Measurements from ENCODE around the gene MCRS1. TPM values are rescaled to one million over a fixed set of nuclear protein-coding genes. Genes with fewer than 3 reads are reported as not detected.
A peak's percentile ranks its signal among the peaks of the same experiment; 100 is the strongest.
"Not testable (repeated sequence)": the region's sequence is repeated elsewhere in the genome, so short reads cannot be mapped to it uniquely, and the experiment has no call there.

Gene MCRS1
- polyA plus RNA-seq, 2 donors, result 40.0 to 45.0 TPM

DNA sequence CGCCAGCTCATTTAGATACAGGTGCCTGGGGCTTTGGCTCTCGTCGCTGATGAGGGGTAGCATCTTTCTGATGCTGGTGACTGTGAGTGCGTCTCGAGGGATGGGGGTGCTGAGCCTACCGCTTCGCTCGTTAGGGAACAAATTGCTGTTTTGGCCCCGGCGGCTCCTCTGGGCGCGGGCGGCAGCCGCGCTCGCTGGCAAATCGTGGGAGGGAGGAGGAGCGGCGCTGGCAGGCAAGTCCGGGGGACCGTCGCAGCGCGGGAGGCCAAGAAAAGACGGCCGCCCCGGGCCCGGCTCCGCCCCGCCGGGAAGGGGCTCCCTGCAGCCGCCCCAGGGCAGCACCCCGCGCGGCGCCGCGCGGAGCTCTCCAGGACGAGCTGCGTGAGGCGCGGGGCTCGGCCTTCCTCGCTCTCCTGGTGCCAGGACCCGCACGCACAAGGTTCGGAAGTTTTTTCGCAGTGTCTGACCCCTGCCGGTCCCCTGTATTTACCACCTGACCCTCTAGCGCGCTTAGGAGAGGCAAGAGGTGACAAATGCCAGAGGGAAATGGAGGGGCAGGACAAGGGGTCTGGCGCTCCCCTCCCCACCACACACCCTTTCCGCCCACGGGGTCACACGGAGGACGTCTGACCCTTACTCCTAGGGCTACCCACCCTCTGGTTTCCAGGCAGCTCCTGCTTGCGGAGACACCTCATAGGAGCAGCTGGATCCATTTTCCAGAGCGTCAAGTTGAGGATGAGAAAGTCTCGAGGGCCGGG, 30.0 kb downstream of the MCRS1 start:
- Histone ChIP-seq H3K4me1 (ENCODE audit: control insufficient read depth in 2 of 2, insufficient read depth in 2 of 2, low read length in 1 of 2) (peaks cover 3 to 9% of the 10 kb centered on the region in 2 donors), H3K9me3 (ENCODE audit: control insufficient read depth in 2 of 2, insufficient read depth in 1 of 2, low read depth in 1 of 2, low read length in 1 of 2) (no peaks in the 10 kb centered on the region), H3K27me3 (ENCODE audit: control insufficient read depth in 1 of 2, insufficient read depth in 2 of 2, low read length in 2 of 2) (peaks cover 0 to 5% of the 10 kb centered on the region in 2 donors), H3K36me3 (ENCODE audit: control insufficient read depth in 2 of 2, insufficient read depth in 2 of 2, low read length in 1 of 2) (no peaks in the 10 kb centered on the region), H3K27ac (ENCODE audit: low read depth in 2 of 2, low read length in 1 of 2) (no peak overlapping the region), H3K4me3 (ENCODE audit: low read depth in 1 of 2, low read length in 2 of 2) (peak overlapping the region; percentile 13 to 48)
- 0 to 1% methylated on average over 50 to 61 of the region's 61 CpGs for WGBS, 2 donors

DNA sequence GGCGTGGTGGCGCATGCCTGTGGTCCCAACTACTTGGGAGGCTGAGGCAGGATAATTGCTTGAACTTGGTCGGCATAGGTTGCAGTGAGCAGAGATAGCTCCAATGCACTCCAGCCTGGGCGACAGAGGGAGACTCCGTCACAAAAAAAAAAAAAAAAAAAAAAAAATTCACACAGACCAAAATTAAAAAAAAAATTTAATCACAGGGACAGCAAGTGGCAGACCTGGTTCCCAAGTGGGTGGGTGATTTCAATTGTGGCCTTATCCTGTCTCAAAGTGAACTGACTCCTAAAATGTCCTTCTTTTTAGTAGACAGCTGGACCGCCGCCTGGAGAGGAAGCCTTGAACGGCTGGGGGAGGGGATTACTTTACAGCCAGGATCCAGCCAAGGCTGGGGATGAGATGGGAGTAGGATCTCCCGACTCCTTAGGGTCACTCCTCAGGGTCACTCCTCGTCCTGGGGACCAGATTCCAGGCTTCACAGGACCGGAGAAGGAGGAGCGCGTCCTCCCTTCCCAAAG, 30.7 kb downstream of the MCRS1 start:
- peak overlapping the region in 1 of 2 donors; percentile 48 for H3K4me3 ChIP-seq (ENCODE audit: low read depth in 1 of 2, low read length in 2 of 2)
- H3K4me1 ChIP-seq (ENCODE audit: control insufficient read depth in 2 of 2, insufficient read depth in 2 of 2, low read length in 1 of 2), result peaks cover 3 to 9% of the 10 kb centered on the region in 2 donors
- H3K27me3 ChIP-seq (ENCODE audit: control insufficient read depth in 1 of 2, insufficient read depth in 2 of 2, low read length in 2 of 2), result peaks cover 0 to 5% of the 10 kb centered on the region in 2 donors
- no peaks in the 10 kb centered on the region for H3K36me3 ChIP-seq (ENCODE audit: control insufficient read depth in 2 of 2, insufficient read depth in 2 of 2, low read length in 1 of 2)
- WGBS, 2 donors, result 23 to 28% methylated on average over 13 of the region's 13 CpGs
- H3K9me3 ChIP-seq (ENCODE audit: control insufficient read depth in 2 of 2, insufficient read depth in 1 of 2, low read depth in 1 of 2, low read length in 1 of 2), result no peaks in the 10 kb centered on the region
- H3K27ac ChIP-seq (ENCODE audit: low read depth in 2 of 2, low read length in 1 of 2), result no peak overlapping the region

DNA sequence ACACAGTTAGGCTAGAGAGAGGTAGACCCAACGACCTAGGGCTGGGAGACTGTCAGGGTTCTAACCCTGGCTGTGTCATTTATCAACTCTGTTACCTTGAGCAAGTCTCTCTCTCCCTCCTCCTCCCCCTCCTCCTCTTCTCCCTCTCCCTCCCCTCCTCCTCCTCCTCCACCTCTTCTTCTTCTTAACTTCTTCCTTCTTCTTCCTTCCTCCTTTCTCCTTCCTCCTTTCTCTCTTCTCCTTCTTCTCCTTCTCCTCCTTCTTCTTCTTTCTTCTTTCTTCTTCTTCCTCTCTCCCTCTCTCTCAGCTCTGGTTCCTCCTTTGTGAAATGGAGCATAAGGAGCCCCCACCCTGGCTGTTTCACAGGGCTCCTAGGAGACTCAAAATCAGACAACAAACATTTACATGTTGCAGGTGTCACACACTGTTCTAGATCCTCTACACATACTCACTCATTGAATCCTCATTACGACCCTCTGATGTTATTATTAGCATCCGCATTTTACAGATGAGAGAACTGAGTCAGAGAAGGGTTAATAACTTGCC, 31.3 kb downstream of the MCRS1 start:
- Histone ChIP-seq H3K27me3 (ENCODE audit: control insufficient read depth in 1 of 2, insufficient read depth in 2 of 2, low read length in 2 of 2) (peaks cover 0 to 5% of the 10 kb centered on the region in 2 donors), H3K4me3 (ENCODE audit: low read depth in 1 of 2, low read length in 2 of 2) (no peak overlapping the region), H3K9me3 (ENCODE audit: control insufficient read depth in 2 of 2, insufficient read depth in 1 of 2, low read depth in 1 of 2, low read length in 1 of 2) (no peaks in the 10 kb centered on the region), H3K27ac (ENCODE audit: low read depth in 2 of 2, low read length in 1 of 2) (no peak overlapping the region), H3K36me3 (ENCODE audit: control insufficient read depth in 2 of 2, insufficient read depth in 2 of 2, low read length in 1 of 2) (no peaks in the 10 kb centered on the region), H3K4me1 (ENCODE audit: control insufficient read depth in 2 of 2, insufficient read depth in 2 of 2, low read length in 1 of 2) (peaks cover 3 to 9% of the 10 kb centered on the region in 2 donors)
- 46 to 68% methylated on average over 3 of the region's 3 CpGs for WGBS, 2 donors

DNA sequence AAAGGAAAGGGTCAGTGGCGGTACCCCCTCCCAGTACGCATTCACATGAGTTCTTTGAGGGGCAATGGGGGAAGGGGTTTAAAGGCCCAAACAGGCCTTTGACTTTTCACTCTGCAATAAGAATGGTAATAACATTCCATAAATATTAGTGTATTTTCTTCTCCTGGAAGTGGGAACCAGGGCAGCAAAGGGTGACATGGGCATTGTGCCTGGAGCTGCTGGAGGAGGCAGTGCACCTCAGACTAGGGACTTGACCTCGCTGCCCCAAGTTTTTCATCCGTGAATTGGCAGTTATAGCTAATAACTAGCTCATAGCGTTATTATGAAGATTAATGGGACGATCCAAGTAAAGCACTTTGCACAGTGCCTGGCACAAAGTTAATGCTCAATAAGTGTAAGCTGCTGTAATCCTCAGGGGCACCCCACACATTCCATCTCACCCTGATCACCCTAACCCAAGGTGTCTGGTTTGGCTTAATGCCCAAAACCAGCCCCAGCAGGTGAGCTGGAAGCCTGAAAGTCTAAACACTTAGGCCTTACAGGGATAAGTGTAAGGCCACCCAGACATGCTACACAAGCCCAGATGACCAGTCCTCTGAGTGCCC, 31.9 kb downstream of the MCRS1 start:
- Histone ChIP-seq H3K27ac (ENCODE audit: low read depth in 2 of 2, low read length in 1 of 2) (no peak overlapping the region), H3K27me3 (ENCODE audit: control insufficient read depth in 1 of 2, insufficient read depth in 2 of 2, low read length in 2 of 2) (peaks cover 0 to 5% of the 10 kb centered on the region in 2 donors), H3K36me3 (ENCODE audit: control insufficient read depth in 2 of 2, insufficient read depth in 2 of 2, low read length in 1 of 2) (no peaks in the 10 kb centered on the region), H3K9me3 (ENCODE audit: control insufficient read depth in 2 of 2, insufficient read depth in 1 of 2, low read depth in 1 of 2, low read length in 1 of 2) (no peaks in the 10 kb centered on the region), H3K4me1 (ENCODE audit: control insufficient read depth in 2 of 2, insufficient read depth in 2 of 2, low read length in 1 of 2) (peaks cover 3 to 9% of the 10 kb centered on the region in 2 donors), H3K4me3 (ENCODE audit: low read depth in 1 of 2, low read length in 2 of 2) (no peak overlapping the region)
- WGBS, 2 donors, result 75 to 78% methylated on average over 6 of the region's 6 CpGs

DNA sequence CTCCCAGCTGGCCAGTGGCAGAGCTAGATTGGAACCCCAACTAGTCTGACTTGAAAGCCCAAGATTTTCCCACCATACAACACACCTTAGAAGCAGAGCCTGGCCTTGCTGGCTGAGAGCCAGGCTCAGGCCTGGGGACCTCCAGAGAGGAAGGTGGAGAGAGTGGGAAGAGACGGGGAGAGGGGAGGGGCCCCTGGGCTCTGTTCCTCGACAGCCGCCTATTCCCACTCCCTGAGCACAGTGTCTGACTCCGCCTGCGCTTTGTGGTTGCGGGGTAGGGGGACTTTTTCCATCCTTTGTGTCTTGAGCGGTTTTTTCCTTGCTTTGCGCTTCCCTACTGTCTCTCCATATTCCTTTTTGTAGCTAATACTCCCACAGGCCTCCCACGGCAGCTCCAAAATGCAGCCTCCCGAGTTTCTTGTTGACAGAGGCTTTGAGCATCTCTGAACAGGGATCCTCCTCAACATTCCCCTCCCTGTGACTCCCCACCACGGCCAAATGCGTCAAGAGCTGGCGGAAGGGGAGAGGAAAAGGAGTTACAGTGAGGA, 33.1 kb downstream of the MCRS1 start:
- WGBS, 2 donors, result 79 to 81% methylated on average over 10 to 13 of the region's 13 CpGs
- H3K27me3 ChIP-seq (ENCODE audit: control insufficient read depth in 1 of 2, insufficient read depth in 2 of 2, low read length in 2 of 2), result peaks cover 0 to 5% of the 10 kb centered on the region in 2 donors

DNA sequence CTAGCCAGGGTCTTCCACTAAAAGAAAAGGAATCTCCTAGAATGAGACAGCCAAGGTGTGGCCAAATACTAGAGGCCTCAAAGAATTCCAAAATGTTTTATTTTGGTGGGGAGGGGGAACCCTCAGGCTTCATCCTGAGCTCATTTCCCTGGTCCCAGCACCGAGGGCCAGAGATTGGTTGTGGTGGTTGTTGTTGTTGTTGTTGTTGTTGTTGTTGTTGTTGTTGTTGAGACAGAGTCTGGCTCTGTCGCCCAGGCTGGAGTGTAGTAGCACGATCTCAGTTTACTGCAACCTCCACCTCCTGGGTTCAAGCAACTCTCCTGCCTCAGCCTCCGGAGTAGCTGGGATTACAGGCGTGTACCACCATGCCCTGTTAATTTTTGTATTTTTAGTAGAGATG, 33.8 kb downstream of the MCRS1 start:
- H3K9me3 ChIP-seq (ENCODE audit: control insufficient read depth in 2 of 2, insufficient read depth in 1 of 2, low read depth in 1 of 2, low read length in 1 of 2); H3K36me3 ChIP-seq (ENCODE audit: control insufficient read depth in 2 of 2, insufficient read depth in 2 of 2, low read length in 1 of 2); H3K27me3 ChIP-seq (ENCODE audit: control insufficient read depth in 1 of 2, insufficient read depth in 2 of 2, low read length in 2 of 2); H3K4me1 ChIP-seq (ENCODE audit: control insufficient read depth in 2 of 2, insufficient read depth in 2 of 2, low read length in 1 of 2); H3K27ac ChIP-seq (ENCODE audit: low read depth in 2 of 2, low read length in 1 of 2); H3K4me3 ChIP-seq (ENCODE audit: low read depth in 1 of 2, low read length in 2 of 2): not testable (repeated sequence)
- 86 to 95% methylated on average over 5 of the region's 5 CpGs for WGBS, 2 donors

More for the DNA sequence above, 33.1 kb downstream of the MCRS1 start:
- Histone ChIP-seq H3K4me1 (ENCODE audit: control insufficient read depth in 2 of 2, insufficient read depth in 2 of 2, low read length in 1 of 2) (peaks cover 3 to 9% of the 10 kb centered on the region in 2 donors), H3K27ac (ENCODE audit: low read depth in 2 of 2, low read length in 1 of 2) (no peak overlapping the region), H3K4me3 (ENCODE audit: low read depth in 1 of 2, low read length in 2 of 2) (no peak overlapping the region), H3K9me3 (ENCODE audit: control insufficient read depth in 2 of 2, insufficient read depth in 1 of 2, low read depth in 1 of 2, low read length in 1 of 2) (no peaks in the 10 kb centered on the region), H3K36me3 (ENCODE audit: control insufficient read depth in 2 of 2, insufficient read depth in 2 of 2, low read length in 1 of 2) (no peaks in the 10 kb centered on the region)

DNA sequence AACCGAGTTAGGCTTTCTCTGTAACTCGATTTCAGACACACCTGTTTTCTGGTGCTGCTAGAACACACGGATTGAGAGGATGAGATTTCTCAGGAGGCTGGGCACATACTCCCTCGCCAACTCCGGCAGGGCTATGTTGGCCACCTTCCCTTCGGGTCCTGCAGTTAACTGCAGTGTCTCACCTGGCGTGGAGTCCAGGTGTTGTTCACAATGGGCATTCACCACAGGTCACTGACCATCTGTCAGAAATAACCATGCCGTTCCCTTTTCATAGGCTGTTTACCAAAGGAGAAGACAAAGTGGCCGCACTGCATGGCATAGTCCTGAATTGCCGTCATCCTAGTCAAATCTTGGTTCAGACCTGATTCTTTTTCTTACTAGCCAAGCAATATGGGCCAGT, 34.6 kb downstream of the MCRS1 start:
- no peaks in the 10 kb centered on the region for H3K36me3 ChIP-seq (ENCODE audit: control insufficient read depth in 2 of 2, insufficient read depth in 2 of 2, low read length in 1 of 2)
- peaks cover under 1 to 8% of the 10 kb centered on the region in 2 donors for H3K4me1 ChIP-seq (ENCODE audit: control insufficient read depth in 2 of 2, insufficient read depth in 2 of 2, low read length in 1 of 2)
- 74 to 91% methylated on average over 10 of the region's 10 CpGs for WGBS, 2 donors
- H3K4me3 ChIP-seq (ENCODE audit: low read depth in 1 of 2, low read length in 2 of 2), result no peak overlapping the region
- H3K27ac ChIP-seq (ENCODE audit: low read depth in 2 of 2, low read length in 1 of 2), result no peak overlapping the region
- no peaks in the 10 kb centered on the region for H3K27me3 ChIP-seq (ENCODE audit: control insufficient read depth in 1 of 2, insufficient read depth in 2 of 2, low read length in 2 of 2)
- no peaks in the 10 kb centered on the region for H3K9me3 ChIP-seq (ENCODE audit: control insufficient read depth in 2 of 2, insufficient read depth in 1 of 2, low read depth in 1 of 2, low read length in 1 of 2)

DNA sequence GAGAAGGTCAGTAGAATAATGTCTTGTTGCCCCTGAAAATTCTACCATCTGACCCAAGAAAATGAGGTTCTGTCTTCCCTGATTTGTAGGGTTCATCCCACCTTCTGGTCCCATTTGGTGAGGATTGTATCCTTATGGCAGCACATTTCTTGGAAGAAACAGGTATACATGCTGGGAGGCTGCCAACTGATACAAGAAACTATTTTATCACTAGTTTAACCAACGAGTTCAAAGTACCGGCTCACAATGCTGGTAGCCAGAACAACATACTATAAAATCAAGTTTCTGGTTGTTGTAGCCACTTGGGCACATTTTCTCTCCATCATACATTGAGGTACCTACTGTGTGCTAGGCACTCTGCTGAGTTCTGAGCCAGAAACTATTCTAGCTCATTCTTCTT, 36.2 kb downstream of the MCRS1 start:
- Histone ChIP-seq H3K9me3 (ENCODE audit: control insufficient read depth in 2 of 2, insufficient read depth in 1 of 2, low read depth in 1 of 2, low read length in 1 of 2) (no peaks in the 10 kb centered on the region), H3K27me3 (ENCODE audit: control insufficient read depth in 1 of 2, insufficient read depth in 2 of 2, low read length in 2 of 2) (no peaks in the 10 kb centered on the region), H3K4me3 (ENCODE audit: low read depth in 1 of 2, low read length in 2 of 2) (no peak overlapping the region), H3K36me3 (ENCODE audit: control insufficient read depth in 2 of 2, insufficient read depth in 2 of 2, low read length in 1 of 2) (no peaks in the 10 kb centered on the region), H3K4me1 (ENCODE audit: control insufficient read depth in 2 of 2, insufficient read depth in 2 of 2, low read length in 1 of 2) (no peaks in the 10 kb centered on the region), H3K27ac (ENCODE audit: low read depth in 2 of 2, low read length in 1 of 2) (no peak overlapping the region)
- 50 to 80% methylated on average over 2 of the region's 2 CpGs for whole genome bisulfite sequencing, 2 donors

DNA sequence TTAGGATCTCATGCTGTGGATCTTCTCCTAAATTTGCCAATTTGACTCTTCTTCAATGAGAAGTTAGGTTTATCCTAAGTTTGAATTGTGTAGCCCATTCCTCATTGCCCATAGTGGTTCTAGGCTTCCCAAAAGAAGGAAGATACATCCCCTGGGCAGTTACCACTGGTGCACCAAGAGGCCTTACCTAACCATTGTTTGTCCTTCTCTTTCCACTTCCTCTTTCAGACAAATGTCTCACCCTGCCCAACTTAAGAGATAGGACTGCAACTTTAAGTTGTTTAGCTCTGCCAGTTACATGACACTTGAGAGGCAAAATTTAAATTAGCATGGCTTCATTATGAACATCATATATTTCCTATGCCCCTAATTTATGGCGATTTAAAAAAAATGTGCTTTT, 38.5 kb downstream of the MCRS1 start:
- WGBS, 2 donors, result 91 to 93% methylated on average over 1 of the region's 1 CpG
- H3K27me3 ChIP-seq (ENCODE audit: control insufficient read depth in 1 of 2, insufficient read depth in 2 of 2, low read length in 2 of 2), result no peaks in the 10 kb centered on the region

More for the DNA sequence above, 38.5 kb downstream of the MCRS1 start:
- H3K9me3 ChIP-seq (ENCODE audit: control insufficient read depth in 2 of 2, insufficient read depth in 1 of 2, low read depth in 1 of 2, low read length in 1 of 2), result no peaks in the 10 kb centered on the region
- no peak overlapping the region for H3K4me3 ChIP-seq (ENCODE audit: low read depth in 1 of 2, low read length in 2 of 2)
- H3K27ac ChIP-seq (ENCODE audit: low read depth in 2 of 2, low read length in 1 of 2), result no peak overlapping the region
- H3K4me1 ChIP-seq (ENCODE audit: control insufficient read depth in 2 of 2, insufficient read depth in 2 of 2, low read length in 1 of 2), result no peaks in the 10 kb centered on the region
- peaks cover 4 to 10% of the 10 kb centered on the region in 2 donors for H3K36me3 ChIP-seq (ENCODE audit: control insufficient read depth in 2 of 2, insufficient read depth in 2 of 2, low read length in 1 of 2)
